NCI-H446 (cell line): Measurements from ENCODE around the gene DNM1.
"Not testable (repeated sequence)": the region's sequence is repeated elsewhere in the genome, so short reads cannot be mapped to it uniquely, and the experiment has no call there.

Experiments used
- DNase-seq, 2 experiments: peaks; one replicate each; lab custom pipeline; 2025; lab: John Stamatoyannopoulos, UW

DNM1 gene

DNA sequence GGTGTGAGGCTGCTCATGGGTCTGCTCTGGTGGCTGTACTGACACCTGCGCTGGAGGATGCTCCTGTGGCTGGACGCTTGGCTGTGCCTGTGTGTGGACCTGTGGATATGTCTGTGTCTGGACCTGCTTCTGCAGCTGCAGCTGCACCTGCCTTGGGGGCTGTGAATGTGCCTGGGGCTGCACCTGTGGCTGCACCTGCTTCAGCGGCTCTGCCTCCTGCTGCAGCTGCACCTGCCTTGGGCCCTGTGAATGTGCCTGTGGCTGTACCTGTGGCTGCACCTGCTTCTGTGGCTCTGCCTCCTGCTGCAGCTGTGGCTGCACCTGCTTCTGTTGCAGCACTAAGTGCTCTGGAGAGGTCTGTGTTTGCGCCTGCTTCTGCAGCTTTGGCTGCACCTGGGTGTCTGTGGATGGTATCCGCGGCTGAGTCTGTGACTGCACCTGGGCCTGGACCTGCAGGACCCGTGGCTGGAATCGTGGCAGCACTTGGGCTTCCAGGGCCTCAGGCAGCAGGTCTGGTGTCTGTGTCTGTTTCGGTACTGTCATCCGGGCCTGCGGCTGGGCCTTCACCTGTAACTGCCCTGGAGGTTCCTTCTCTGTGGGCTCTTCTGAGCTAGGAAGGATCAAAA lies 24.3 kb upstream of the DNM1 start:
- DNase-seq, result no peak

GRCh38 chr9:128180001-128180400 lies 23.2 kb upstream of the DNM1 start:
- no peak for DNase-seq

GRCh38 chr9:128180447-128180846 lies 22.7 kb upstream of the DNM1 start:
- DNase-seq, result no peak

- not testable (repeated sequence) for DNase-seq
Measured at GRCh38 chr9:128181480-128181879, 21.7 kb upstream of the DNM1 start.

GRCh38 chr9:128182893-128183588 lies 20.1 kb upstream of the DNM1 start:
- no peak for DNase-seq

GRCh38 chr9:128185979-128186965 lies 16.9 kb upstream of the DNM1 start:
- DNase-seq, result no peak

GRCh38 chr9:128187361-128187760 lies 15.8 kb upstream of the DNM1 start:
- DNase-seq, result no peak

- no peak for DNase-seq
Measured at GRCh38 chr9:128188209-128188608, 15.0 kb upstream of the DNM1 start.

GRCh38 chr9:128190013-128190412 lies 13.2 kb upstream of the DNM1 start:
- DNase-seq, result no peak

GRCh38 chr9:128190516-128191405 lies 12.4 kb upstream of the DNM1 start:
- no peak for DNase-seq

DNA sequence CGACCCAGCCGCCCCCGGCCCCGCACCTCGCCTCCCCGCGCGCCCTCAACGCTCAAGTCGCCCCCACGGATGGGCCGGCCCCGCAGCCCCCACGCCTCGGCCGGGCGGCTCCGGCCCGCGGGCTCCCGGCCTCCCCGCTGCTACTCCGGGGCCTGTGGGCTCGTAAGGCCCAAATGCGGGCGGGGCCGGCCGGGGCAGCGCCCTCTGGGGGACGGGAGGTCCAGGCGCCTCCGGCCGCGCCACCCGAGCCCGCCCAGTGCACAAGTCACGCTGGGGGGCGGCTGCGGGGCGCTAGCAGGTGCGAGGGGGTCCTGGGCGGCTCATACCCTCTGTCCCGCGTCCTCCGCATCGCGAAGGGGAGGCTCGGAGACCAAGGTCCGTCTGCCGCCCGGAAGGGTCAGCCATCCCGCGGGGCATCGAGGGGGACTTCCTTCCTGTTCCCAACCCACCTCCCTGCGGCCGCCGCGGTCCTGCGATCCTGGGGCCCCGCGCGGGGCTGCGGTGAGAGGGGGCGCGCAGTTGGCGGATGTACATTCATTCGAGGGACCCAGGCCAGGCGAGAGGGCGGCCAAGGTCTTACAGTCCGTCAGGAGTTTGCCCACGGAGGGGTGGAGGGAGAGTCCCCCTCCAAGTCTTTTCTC lies 11.7 kb upstream of the DNM1 start, which contains the start of gene CIZ1:
CIZ1 (minus strand) TSS at position 167 of the 641 bp plus-strand sequence. CDS start 715 bp downstream, outside the sequence.
- DNase-seq, result peak; percentile 8 to 51

GRCh38 chr9:128192601-128193371 lies 10.4 kb upstream of the DNM1 start:
- DNase-seq, result peak; percentile 69 to 89

DNA sequence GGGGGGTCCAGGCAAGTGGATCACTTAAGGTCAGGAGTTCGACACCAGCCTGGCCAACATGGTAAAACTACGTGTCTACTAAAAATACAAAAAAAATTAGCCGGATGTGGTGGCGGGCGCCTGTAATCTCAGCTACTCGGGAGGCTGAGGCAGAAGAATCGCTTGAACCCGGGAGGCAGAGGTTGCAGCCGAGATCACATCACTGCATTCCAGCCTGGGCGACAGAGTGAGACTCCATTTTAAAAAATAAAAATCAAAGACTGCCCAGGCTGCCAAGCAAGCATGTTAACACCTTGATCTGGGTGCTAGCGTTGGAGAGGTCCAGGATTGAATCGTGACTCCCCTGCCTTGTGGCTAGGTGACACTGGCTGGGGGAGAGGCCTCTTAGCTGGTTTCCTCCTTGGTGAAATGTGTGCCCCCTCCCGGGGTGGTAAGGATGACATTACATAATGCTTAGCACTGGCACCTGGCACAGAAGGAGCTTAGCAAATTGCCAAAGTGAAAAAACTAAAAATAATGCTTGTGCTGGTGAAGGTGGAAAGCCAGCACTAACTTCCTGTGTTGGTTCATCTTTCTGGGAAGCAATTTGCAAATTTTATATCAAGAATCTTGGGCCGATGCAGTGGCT lies 9.6 kb upstream of the DNM1 start:
- DNase-seq, result no peak

DNA sequence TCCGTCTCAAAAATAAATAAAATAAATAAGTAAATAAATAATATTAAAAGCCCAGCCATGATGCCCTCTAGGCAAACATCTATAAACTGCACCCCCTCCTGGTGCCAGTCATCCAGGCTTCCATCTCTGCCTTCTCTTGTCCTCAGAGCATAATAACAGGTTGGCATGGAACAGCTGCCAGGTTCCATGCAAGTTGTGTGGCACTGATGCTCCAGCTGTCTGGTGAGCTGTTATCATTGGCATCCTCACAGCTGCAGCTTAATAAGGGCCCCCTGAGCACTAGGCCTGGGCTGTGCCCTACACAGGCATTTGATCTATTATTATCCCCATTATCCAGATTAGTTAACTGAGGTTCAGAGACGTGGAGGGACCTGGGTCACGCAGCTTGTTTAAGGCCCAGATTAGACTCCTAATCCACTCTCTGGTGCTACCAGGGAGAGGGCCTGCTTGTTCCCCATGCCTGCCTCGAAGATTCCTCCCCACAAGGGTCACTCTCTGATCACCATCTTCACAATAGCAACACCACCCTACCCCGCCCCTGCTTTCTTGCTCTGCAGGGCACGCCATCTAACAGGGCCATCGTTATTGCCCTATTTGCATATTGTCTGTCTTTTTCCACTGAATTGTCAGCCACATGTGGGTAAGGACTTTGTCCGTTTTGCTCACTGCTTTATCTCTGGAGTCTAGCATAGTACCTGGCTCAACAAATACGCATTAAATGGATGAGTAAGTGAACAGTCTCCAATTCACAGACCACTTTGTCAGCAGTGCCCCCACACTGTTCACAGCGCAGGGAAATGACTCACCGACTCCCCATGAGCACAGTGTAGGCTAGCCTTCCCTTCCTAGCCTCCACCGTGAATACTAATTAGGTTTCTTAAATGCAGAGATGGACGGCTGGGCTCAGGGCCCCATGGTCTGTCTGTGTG lies 1.5 kb upstream of the DNM1 start:
- DNase-seq, result no peak

DNA sequence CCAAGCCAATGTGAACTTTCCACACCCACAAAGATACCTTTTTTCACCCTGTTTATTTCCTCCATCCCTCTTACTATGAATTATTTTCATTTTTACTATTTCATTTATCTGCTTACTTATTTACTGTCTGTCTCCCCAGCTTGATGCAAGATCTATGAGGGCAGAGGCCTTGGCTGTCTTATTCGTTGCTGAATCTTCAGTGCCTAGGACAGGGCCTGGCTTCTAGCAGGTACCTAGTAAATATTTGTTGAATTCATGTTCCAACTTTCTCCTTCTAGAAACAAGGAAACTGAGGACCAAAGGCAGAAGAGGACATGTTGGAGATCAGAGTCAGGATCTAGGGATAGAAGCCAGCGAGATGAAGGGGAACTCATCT lies 543 bp upstream of the DNM1 start:
- no peak for DNase-seq

GRCh38 chr9:128203707-128204551 lies 750 bp downstream of the DNM1 start:
- DNase-seq, result peak in 1 of 2 experiments; percentile 16

GRCh38 chr9:128204858-128205257 lies 1.7 kb downstream of the DNM1 start:
- DNase-seq, result no peak
